GM12878 (cell line): Measurements from ENCODE around the gene LUZP2. TPM values are rescaled to one million over a fixed set of nuclear protein-coding genes. Genes with fewer than 3 reads are reported as not detected.

Experiments
- ATAC-seq: fragments of 200-7000 bp; cut with Tn5 transposase; 3 replicates; pipeline ENCODE4 v1.9.1; 2020; ENCODE audit warnings: mild to moderate bottlenecking, moderate library complexity
- BruUV-seq: library from RNA; stranded (reverse); fragments of 400-500 nt; replicated peaks from 2 replicates; lab custom pipeline; 2021; lab: Mats Ljungman, UMichigan
- CTCF ChIA-PET: fragments of 300-600 bp; sonication (Branson Sonifier 250); formaldehyde crosslinking; extraction: SDS; loops from one replicate; lab custom pipeline; 2021; ENCODE audit warnings: inconsistent platforms; lab: Yijun Ruan, JAX
- POLR2A ChIA-PET: fragments of 350-600 bp; formaldehyde crosslinking; extraction: SDS; loops from one replicate; lab custom pipeline; 2021; ENCODE audit warnings: inconsistent platforms; lab: Charles Lee
- RAD21 ChIA-PET: fragments of 300-600 bp; sonication (Branson Sonifier 250); formaldehyde crosslinking; loops from one replicate; lab custom pipeline; 2023; ENCODE audit warnings: antibody characterized with exemption; ENCODE audit not compliant: unreplicated experiment; lab: Charles Lee
- SMC1A ChIA-PET: fragments of 300-600 bp; sonication (Branson Sonifier 250); formaldehyde crosslinking; loops from one replicate; lab custom pipeline; 2023; ENCODE audit not compliant: unreplicated experiment, uncharacterized antibody; lab: Charles Lee
- DNase-seq: peaks from one replicate; pipeline ENCODE4 v3.0.0-alpha.2; 2011; ENCODE audit warnings: low read depth, low spot score
- FAIRE-seq: peaks from 3 replicates; lab custom pipeline; 2011; peaks lifted over from hg19 to GRCh38; lab: Jason Lieb, UNC
- H2AFZ ChIP-seq: 2 replicates; pipeline ENCODE4 v1.6.0; 2011; ENCODE audit warnings: low read depth, low read length, control low read depth; ENCODE audit not compliant: control insufficient read depth
- H3K27ac ChIP-seq: 2 replicates; pipeline ENCODE4 v1.5.1; 2011; ENCODE audit warnings: control low read depth; ENCODE audit not compliant: control insufficient read depth, insufficient read depth
- H3K27me3 ChIP-seq, 2 experiments: replicated peaks in 1 of 2; 2 replicates each; pipeline versions ENCODE4 v1.6.0 to v1.6.1; 2011; ENCODE audit warnings: low read length in 1 of 2; ENCODE audit not compliant: control insufficient read depth in 2 of 2, insufficient read depth in 2 of 2
- H3K36me3 ChIP-seq, 2 experiments: 2 replicates each; pipeline ENCODE4 v1.5.1; 2011; ENCODE audit warnings: low read length in 1 of 2; ENCODE audit not compliant: control insufficient read depth in 2 of 2, insufficient read depth in 2 of 2
- H3K4me1 ChIP-seq: 2 replicates; pipeline ENCODE4 v1.6.1; 2011; ENCODE audit warnings: mild to moderate bottlenecking, low read length, moderate library complexity, mixed read lengths; ENCODE audit not compliant: control insufficient read depth, insufficient read depth
- H3K4me2 ChIP-seq: 2 replicates; pipeline ENCODE4 v1.6.0; 2011; ENCODE audit warnings: control low read depth; ENCODE audit not compliant: control insufficient read depth, insufficient read depth
- H3K4me3 ChIP-seq: fragments of 200-600 bp; sonication (generic); 2 replicates; pipeline ENCODE4 v1.5.1; 2016
- H3K79me2 ChIP-seq: 2 replicates; pipeline ENCODE4 v1.6.0; 2011; ENCODE audit warnings: low read length; ENCODE audit not compliant: control insufficient read depth, insufficient read depth
- H3K9ac ChIP-seq: 2 replicates; pipeline ENCODE4 v1.8.0; 2011; ENCODE audit warnings: low read length, control low read depth, mixed read lengths; ENCODE audit not compliant: control insufficient read depth, insufficient read depth
- H3K9me3 ChIP-seq: replicated peaks from 3 replicates; pipeline ENCODE4 v1.5.1; 2011; ENCODE audit warnings: mild to moderate bottlenecking, low read length; ENCODE audit not compliant: control insufficient read depth, insufficient read depth
- H4K20me1 ChIP-seq: 2 replicates; pipeline ENCODE4 v1.6.0; 2011; ENCODE audit not compliant: control insufficient read depth, insufficient read depth
- BMI1 ChIP-seq: fragments of 450-650 bp; IDR thresholded peaks from 2 replicates; pipeline ENCODE4 v1.6.1; 2016; ENCODE audit warnings: mild to moderate bottlenecking, moderate library complexity, borderline replicate concordance
- EED ChIP-seq: sonication (generic); IDR thresholded peaks from 2 replicates; pipeline ENCODE4 v1.6.1; 2016; ENCODE audit warnings: antibody characterized with exemption, low read depth
- IRF4 ChIP-seq: IDR thresholded peaks from 2 replicates; pipeline ENCODE4 v1.6.1; 2011; ENCODE audit warnings: low read depth, low read length
- MTA2 ChIP-seq: fragments of 450-650 bp; IDR thresholded peaks from 2 replicates; pipeline ENCODE4 v1.6.1; 2016; ENCODE audit warnings: low read depth, mild to moderate bottlenecking, moderate library complexity
- MYC ChIP-seq: IDR thresholded peaks from 2 replicates; pipeline ENCODE4 v1.6.1; 2011; ENCODE audit warnings: mild to moderate bottlenecking, low read length, moderate library complexity, inconsistent platforms; ENCODE audit not compliant: insufficient read depth, insufficient replicate concordance, insufficient read length, severe bottlenecking
- NFYA ChIP-seq: IDR thresholded peaks from 2 replicates; pipeline ENCODE4 v1.6.1; 2011; ENCODE audit warnings: low read depth, mild to moderate bottlenecking, low read length, improper control_type of control experiment, borderline replicate concordance
- RCOR1 ChIP-seq: conservative IDR thresholded peaks from 2 replicates; pipeline ENCODE4 v1.6.1; 2012; ENCODE audit warnings: low read depth, low read length, improper control_type of control experiment
- RELA ChIP-seq: fragments of 450-650 bp; IDR thresholded peaks from 2 replicates; pipeline ENCODE4 v1.8.0; 2014; ENCODE audit warnings: borderline replicate concordance; ENCODE audit not compliant: partially characterized antibody
- WGBS: methylation state at CpG from one replicate; pipeline ENCODE4 v1.1.6; 2016; ENCODE audit warnings: low lambda C conversion rate; ENCODE audit not compliant: insufficient replicate concordance, insufficient coverage; ENCODE audit errors: missing lambda C conversion rate; 5-methylcytosine and 5-hydroxymethylcytosine counted together
- in situ Hi-C: fragments of 300-500 bp; cut with MboI; formaldehyde crosslinking; loops from 9 replicates; pipeline ENCODE4 v1.14.3; 2018; ENCODE audit warnings: mixed read lengths
- intact Hi-C: fragments of 100-400 bp; cut with micrococcal nuclease; formaldehyde crosslinking; loops from one replicate; pipeline ENCODE4 v1.14.2; 2022; ENCODE audit not compliant: unreplicated experiment
- polyA plus RNA-seq, 11 experiments: library from polyadenylated mRNA; depleted of rRNA in 4 of 11; unstranded in 6 of 11; stranded (reverse) in 5 of 11; fragments of >200 nt; fragmentation: Nextera tagmentation in 4 of 11; fragmentation: Illumina TruSeq in 1 of 11; extraction: Ambion mirVana in 4 of 11; extraction: Trizol in 1 of 11; gene quantifications; 1 replicate in 1 of 11; 2 replicates in 10 of 11; pipeline versions ENCODE4 v1.2.1 to v1.2.3, GENCODE V29; 2011 to 2016; ENCODE audit warnings: inconsistent platforms in 2 of 11, missing spikeins in 2 of 11, low read depth in 1 of 11
- total RNA-seq, 4 experiments: library from RNA; depleted of rRNA in 3 of 4; stranded (reverse); fragments of >200 nt in 3 of 4; fragmentation: Illumina TruSeq in 1 of 4; extraction: Trizol in 1 of 4; gene quantifications; 2 replicates each; pipeline versions ENCODE4 v1.2.1 to v1.2.3, GENCODE V29; 2013 to 2021
- TF ChIP-seq, protein P1 (sequence below): fragments of 450-650 bp; IDR thresholded peaks from 2 replicates; pipeline ENCODE4 v1.6.1; 2018; ENCODE audit warnings: mild to moderate bottlenecking, low read depth, moderate library complexity; ENCODE audit not compliant: partially characterized antibody
- TF ChIP-seq, protein P2 (sequence below): IDR thresholded peaks from 2 replicates; pipeline ENCODE4 v1.6.1; 2011; ENCODE audit warnings: low read depth, mild to moderate bottlenecking, low read length, moderate library complexity, borderline replicate concordance; ENCODE audit errors: extremely low read depth

The LUZP2 gene
- total and polyA plus RNA-seq, 10 of the 15 experiments (the other 5 are each of a cell fraction or from before 2014, with no cell fraction given), result not detected

DNA sequence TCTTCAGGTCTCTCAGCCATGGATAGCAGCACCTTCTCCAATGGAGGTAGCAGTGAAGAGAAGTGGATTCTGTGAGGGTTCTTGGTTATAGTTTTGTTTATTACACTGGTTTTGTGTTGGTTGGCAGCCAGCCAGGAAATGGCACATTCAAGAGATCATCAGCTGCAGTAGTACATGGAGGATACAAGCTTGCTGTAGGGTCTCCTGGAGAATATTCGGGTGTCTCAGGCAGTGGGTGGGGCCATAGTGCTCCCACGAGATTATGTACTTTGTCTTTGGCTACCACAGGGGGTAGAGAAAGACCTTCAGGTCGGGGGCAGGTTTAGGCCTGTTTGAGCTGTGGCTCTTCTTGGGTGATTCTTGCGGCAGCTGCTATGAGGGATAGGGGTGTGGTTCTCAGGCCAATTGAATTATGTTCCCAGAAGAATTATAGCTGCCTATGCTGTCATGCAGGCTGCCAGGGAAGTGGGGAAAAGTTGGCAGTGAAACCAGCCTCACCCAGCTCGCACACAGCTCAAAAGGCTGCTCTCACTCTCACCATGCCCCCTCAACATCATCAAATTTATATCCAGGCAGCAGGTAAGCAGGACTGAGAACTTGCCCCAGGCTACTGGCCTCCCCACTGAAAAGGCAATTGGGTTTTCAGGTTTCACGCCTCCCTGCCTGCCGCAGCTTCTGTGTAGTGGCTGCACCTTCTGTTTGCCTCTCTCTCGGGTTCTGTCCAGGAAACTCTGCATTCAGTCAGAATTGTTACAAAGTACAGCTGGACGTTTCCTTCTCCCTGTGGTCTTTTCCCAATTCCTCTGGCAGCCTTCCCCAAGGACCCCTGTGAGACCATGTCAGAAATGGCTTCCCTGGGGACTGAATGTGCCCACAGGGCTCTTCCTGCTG, 435.5 kb downstream of the LUZP2 start:
- no peak for DNase-seq
- no peaks in the 10 kb centered on the region for H3K9me3 ChIP-seq
- H3K4me2 ChIP-seq, result no peak overlapping the region
- H3K4me3 ChIP-seq, result no peak overlapping the region
- no peaks in the 10 kb centered on the region for H3K36me3 ChIP-seq
- H3K9ac ChIP-seq, result no peak overlapping the region
- H3K79me2 ChIP-seq, result no peaks in the 10 kb centered on the region
- SMC1A ChIA-PET, result no interaction called here
- no peaks in the 10 kb centered on the region for H3K27me3 ChIP-seq
- FAIRE-seq, result no peak
- H4K20me1 ChIP-seq, result no peaks in the 10 kb centered on the region
- H3K4me1 ChIP-seq, result no peaks in the 10 kb centered on the region
- no peak for ATAC-seq
- intact Hi-C loops, result no loop called here
- CTCF ChIA-PET, result no interaction called here
- in situ Hi-C loops, result no loop called here
- 36% methylated on average over 9 of the region's 9 CpGs for WGBS
- TF ChIP-seq RELA (no peak), BMI1 (no peak), NFYA (no peak), EED (no peak), RCOR1 (no peak), IRF4 (no peak), MYC (no peak), MTA2 (no peak)
- TF ChIP-seq, protein P1, sequence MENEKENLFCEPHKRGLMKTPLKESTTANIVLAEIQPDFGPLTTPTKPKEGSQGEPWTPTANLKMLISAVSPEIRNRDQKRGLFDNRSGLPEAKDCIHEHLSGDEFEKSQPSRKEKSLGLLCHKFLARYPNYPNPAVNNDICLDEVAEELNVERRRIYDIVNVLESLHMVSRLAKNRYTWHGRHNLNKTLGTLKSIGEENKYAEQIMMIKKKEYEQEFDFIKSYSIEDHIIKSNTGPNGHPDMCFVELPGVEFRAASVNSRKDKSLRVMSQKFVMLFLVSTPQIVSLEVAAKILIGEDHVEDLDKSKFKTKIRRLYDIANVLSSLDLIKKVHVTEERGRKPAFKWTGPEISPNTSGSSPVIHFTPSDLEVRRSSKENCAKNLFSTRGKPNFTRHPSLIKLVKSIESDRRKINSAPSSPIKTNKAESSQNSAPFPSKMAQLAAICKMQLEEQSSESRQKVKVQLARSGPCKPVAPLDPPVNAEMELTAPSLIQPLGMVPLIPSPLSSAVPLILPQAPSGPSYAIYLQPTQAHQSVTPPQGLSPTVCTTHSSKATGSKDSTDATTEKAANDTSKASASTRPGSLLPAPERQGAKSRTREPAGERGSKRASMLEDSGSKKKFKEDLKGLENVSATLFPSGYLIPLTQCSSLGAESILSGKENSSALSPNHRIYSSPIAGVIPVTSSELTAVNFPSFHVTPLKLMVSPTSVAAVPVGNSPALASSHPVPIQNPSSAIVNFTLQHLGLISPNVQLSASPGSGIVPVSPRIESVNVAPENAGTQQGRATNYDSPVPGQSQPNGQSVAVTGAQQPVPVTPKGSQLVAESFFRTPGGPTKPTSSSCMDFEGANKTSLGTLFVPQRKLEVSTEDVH, result no peak
- TF ChIP-seq, protein P2, sequence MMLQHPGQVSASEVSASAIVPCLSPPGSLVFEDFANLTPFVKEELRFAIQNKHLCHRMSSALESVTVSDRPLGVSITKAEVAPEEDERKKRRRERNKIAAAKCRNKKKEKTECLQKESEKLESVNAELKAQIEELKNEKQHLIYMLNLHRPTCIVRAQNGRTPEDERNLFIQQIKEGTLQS, result no peak
- POLR2A ChIA-PET, result no interaction called here
- H3K27ac ChIP-seq, result no peak overlapping the region
- H2AFZ ChIP-seq, result no peak overlapping the region
- RAD21 ChIA-PET, result no interaction called here
- no TSS peak for BruUV-seq
